Breast epithelium (tissue), 3 donors: Measurements from ENCODE around the gene MRM2.

Source experiments
- POLR2A ChIP-seq: fragments of 450-650 bp; IDR thresholded peaks from one replicate; pipeline ENCODE4 v1.6.1; 2016; ENCODE audit warnings: antibody characterized with exemption, mild to moderate bottlenecking, moderate library complexity
- POLR2AphosphoS5 ChIP-seq, 3 donors: sonication (generic); formaldehyde crosslinking; IDR thresholded peaks; one replicate each; pipeline ENCODE4 v1.6.1; 2017; ENCODE audit warnings: antibody characterized with exemption in 3 of 3
- TF ChIP-seq, protein P1 (sequence below), 3 donors: fragments of 450-650 bp; IDR thresholded peaks; one replicate each; pipeline ENCODE4 v1.5.1; 2016 to 2017; ENCODE audit warnings: antibody characterized with exemption in 3 of 3, mild to moderate bottlenecking in 3 of 3, moderate library complexity in 3 of 3

DNA sequence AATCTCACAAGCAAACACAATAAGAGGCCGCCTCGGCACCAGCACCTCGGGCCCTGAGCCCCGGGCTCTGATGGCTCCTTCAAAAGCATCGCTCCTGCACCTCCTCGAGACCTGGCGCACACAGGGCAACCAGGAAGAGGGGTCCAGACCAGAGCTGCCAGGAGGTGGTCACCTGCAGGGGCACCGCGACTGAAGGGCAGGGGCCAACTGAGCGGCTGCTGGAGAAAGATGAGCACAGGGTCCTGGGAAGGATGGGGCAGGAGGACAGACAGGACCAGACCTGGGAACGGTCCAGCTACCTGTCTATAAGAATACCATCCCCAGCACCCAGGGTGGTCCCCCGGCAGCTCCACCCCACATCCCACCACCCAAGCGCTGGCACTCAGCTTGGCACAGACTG is 30.1 kb downstream of the MRM2 start:
- TF ChIP-seq, protein P1, sequence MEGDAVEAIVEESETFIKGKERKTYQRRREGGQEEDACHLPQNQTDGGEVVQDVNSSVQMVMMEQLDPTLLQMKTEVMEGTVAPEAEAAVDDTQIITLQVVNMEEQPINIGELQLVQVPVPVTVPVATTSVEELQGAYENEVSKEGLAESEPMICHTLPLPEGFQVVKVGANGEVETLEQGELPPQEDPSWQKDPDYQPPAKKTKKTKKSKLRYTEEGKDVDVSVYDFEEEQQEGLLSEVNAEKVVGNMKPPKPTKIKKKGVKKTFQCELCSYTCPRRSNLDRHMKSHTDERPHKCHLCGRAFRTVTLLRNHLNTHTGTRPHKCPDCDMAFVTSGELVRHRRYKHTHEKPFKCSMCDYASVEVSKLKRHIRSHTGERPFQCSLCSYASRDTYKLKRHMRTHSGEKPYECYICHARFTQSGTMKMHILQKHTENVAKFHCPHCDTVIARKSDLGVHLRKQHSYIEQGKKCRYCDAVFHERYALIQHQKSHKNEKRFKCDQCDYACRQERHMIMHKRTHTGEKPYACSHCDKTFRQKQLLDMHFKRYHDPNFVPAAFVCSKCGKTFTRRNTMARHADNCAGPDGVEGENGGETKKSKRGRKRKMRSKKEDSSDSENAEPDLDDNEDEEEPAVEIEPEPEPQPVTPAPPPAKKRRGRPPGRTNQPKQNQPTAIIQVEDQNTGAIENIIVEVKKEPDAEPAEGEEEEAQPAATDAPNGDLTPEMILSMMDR (IDR thresholded peaks at IDR 0.05), result no peak
- TF ChIP-seq POLR2A, result no peak
- TF ChIP-seq POLR2AphosphoS5 (IDR thresholded peaks at IDR 0.05), result no peak
